HepG2 (cell line): ENCODE measurements around the gene ACADVL. TPM values are rescaled to one million over a fixed set of nuclear protein-coding genes. Genes with fewer than 3 reads are reported as not detected.

ENCODE experiments used
- CENPT ChIP-seq: sonication (generic); formaldehyde crosslinking; IDR thresholded peaks from 2 replicates; pipeline ENCODE4 v1.8.0; 2022; ENCODE audit warnings: low read depth, mild to moderate bottlenecking, moderate library complexity, missing genetic modification reagents
- JDP2 ChIP-seq: sonication (generic); formaldehyde crosslinking; IDR thresholded peaks from 2 replicates; pipeline ENCODE4 v1.8.1; 2022; ENCODE audit warnings: missing genetic modification reagents, borderline replicate concordance
- JUN ChIP-seq: sonication (generic); formaldehyde crosslinking; IDR thresholded peaks from 2 replicates; pipeline ENCODE4 v1.4.0; 2020; ENCODE audit warnings: mild to moderate bottlenecking, missing genetic modification reagents
- JUND ChIP-seq: sonication (generic); formaldehyde crosslinking; IDR thresholded peaks from 2 replicates; pipeline ENCODE4 v1.8.0; 2022; ENCODE audit warnings: mild to moderate bottlenecking, missing genetic modification reagents
- KAT2B ChIP-seq: fragments of 150-350 bp; IDR thresholded peaks from 2 replicates; pipeline ENCODE4 v1.6.1; 2014; ENCODE audit warnings: low read depth, low read length, borderline replicate concordance
- MEIS1 ChIP-seq: sonication (generic); formaldehyde crosslinking; IDR thresholded peaks from 2 replicates; pipeline ENCODE4 v1.9.0; 2021; ENCODE audit warnings: mild to moderate bottlenecking, missing genetic modification reagents, moderate library complexity, borderline replicate concordance
- MTA1 ChIP-seq: sonication (generic); formaldehyde crosslinking; IDR thresholded peaks from 2 replicates; pipeline ENCODE4 v1.4.0; 2020; ENCODE audit warnings: missing genetic modification reagents, mild to moderate bottlenecking, borderline replicate concordance
- NCOR1 ChIP-seq: fragments of 200-600 bp; sonication (generic); IDR thresholded peaks from 2 replicates; pipeline ENCODE4 v1.7.0; 2017; ENCODE audit warnings: antibody characterized with exemption, low read length, borderline replicate concordance
- POLR2AphosphoS2 ChIP-seq: IDR thresholded peaks from 2 replicates; pipeline ENCODE4 v1.6.1; 2011; ENCODE audit warnings: low read depth, low read length, improper control_type of control experiment
- RAD51 ChIP-seq: fragments of 450-650 bp; IDR thresholded peaks from 2 replicates; pipeline ENCODE4 v1.6.1; 2016; ENCODE audit warnings: borderline replicate concordance
- RBM22 ChIP-seq: fragments of 200-400 bp; formaldehyde crosslinking; optimal IDR thresholded peaks from 2 replicates; pipeline ENCODE3; 2017; ENCODE audit warnings: mild to moderate bottlenecking, low read length, moderate library complexity
- SP5 ChIP-seq: IDR thresholded peaks from 2 replicates; pipeline ENCODE4 v1.6.1; 2016; ENCODE audit warnings: low read depth, borderline replicate concordance
- U2AF1 ChIP-seq: fragments of 200-400 bp; formaldehyde crosslinking; optimal IDR thresholded peaks from 2 replicates; pipeline ENCODE3; 2017; ENCODE audit warnings: mild to moderate bottlenecking, low read depth, low read length
- ZFP36L1 ChIP-seq: sonication (generic); formaldehyde crosslinking; IDR thresholded peaks from 2 replicates; pipeline ENCODE4 v1.8.0; 2022; ENCODE audit warnings: mild to moderate bottlenecking, missing genetic modification reagents, moderate library complexity
- ZNF10 ChIP-seq: sonication (generic); formaldehyde crosslinking; IDR thresholded peaks from 2 replicates; pipeline ENCODE4 v1.4.0; 2020; ENCODE audit warnings: mild to moderate bottlenecking, low read depth, missing genetic modification reagents, borderline replicate concordance
- ZNF207 ChIP-seq: fragments of 450-650 bp; IDR thresholded peaks from 2 replicates; pipeline ENCODE4 v1.6.1; 2016; ENCODE audit warnings: antibody characterized with exemption, borderline replicate concordance
- ZNF235 ChIP-seq: sonication (generic); formaldehyde crosslinking; IDR thresholded peaks from 2 replicates; pipeline ENCODE4 v1.8.1; 2023; ENCODE audit warnings: mild to moderate bottlenecking, missing genetic modification reagents, borderline replicate concordance
- ZNF709 ChIP-seq: sonication (generic); formaldehyde crosslinking; IDR thresholded peaks from 2 replicates; pipeline ENCODE4 v1.5.0; 2020; ENCODE audit warnings: mild to moderate bottlenecking, missing genetic modification reagents
- ZNF773 ChIP-seq: sonication (generic); formaldehyde crosslinking; IDR thresholded peaks from 2 replicates; pipeline ENCODE4 v1.4.0; 2020; ENCODE audit warnings: missing genetic modification reagents, borderline replicate concordance
- ZNF781 ChIP-seq: sonication (generic); formaldehyde crosslinking; IDR thresholded peaks from 2 replicates; pipeline ENCODE4 v1.5.1; 2020; ENCODE audit warnings: borderline replicate concordance, mild to moderate bottlenecking, missing genetic modification reagents; ENCODE audit errors: not compliant biosample characterization
- ZNF839 ChIP-seq: sonication (generic); formaldehyde crosslinking; IDR thresholded peaks from 2 replicates; pipeline ENCODE4 v1.4.0; 2020; ENCODE audit warnings: missing genetic modification reagents, mild to moderate bottlenecking, borderline replicate concordance
- polyA plus RNA-seq, 8 experiments: library from polyadenylated mRNA; depleted of rRNA in 3 of 8; stranded (reverse) in 7 of 8; unstranded in 1 of 8; fragments of >200 nt; fragmentation: Illumina TruSeq in 4 of 8; extraction: Trizol in 4 of 8; gene quantifications; 2 replicates each; pipeline versions ENCODE4 v1.2.1 to v1.2.3, GENCODE V29; 2011 to 2016; ENCODE audit warnings: low read depth in 4 of 8, missing spikeins in 1 of 8, mixed read lengths in 1 of 8; ENCODE audit not compliant: insufficient read depth in 1 of 8
- total RNA-seq, 5 experiments: library from RNA; depleted of rRNA; stranded (reverse); fragments of >200 nt; fragmentation: Illumina TruSeq; extraction: Trizol; gene quantifications; 2 replicates each; pipeline ENCODE4 v1.2.3, GENCODE V29; 2016; ENCODE audit warnings: low read depth in 1 of 5
- TF ChIP-seq, protein P1 (sequence below): IDR thresholded peaks from 2 replicates; pipeline ENCODE4 v1.4.0; 2020; ENCODE audit warnings: mild to moderate bottlenecking, missing genetic modification reagents
- TF ChIP-seq, protein P2 (sequence below): sonication (generic); formaldehyde crosslinking; IDR thresholded peaks from 2 replicates; pipeline ENCODE4 v1.8.0; 2022; ENCODE audit warnings: mild to moderate bottlenecking, missing genetic modification reagents, borderline replicate concordance
- TF ChIP-seq, protein P3 (sequence below): sonication (generic); formaldehyde crosslinking; IDR thresholded peaks from 2 replicates; pipeline ENCODE4 v1.4.0; 2020; ENCODE audit warnings: mild to moderate bottlenecking, missing genetic modification reagents
- TF ChIP-seq, protein P4 (sequence below): sonication (generic); formaldehyde crosslinking; conservative IDR thresholded peaks from 2 replicates; pipeline ENCODE4 v1.8.1; 2023; ENCODE audit warnings: missing genetic modification reagents

ACADVL gene
- total and polyA plus RNA-seq, 2 of the 13 experiments (the other 11 are each of a cell fraction or from before 2014, with no cell fraction given): 219 to 412 TPM

DNA sequence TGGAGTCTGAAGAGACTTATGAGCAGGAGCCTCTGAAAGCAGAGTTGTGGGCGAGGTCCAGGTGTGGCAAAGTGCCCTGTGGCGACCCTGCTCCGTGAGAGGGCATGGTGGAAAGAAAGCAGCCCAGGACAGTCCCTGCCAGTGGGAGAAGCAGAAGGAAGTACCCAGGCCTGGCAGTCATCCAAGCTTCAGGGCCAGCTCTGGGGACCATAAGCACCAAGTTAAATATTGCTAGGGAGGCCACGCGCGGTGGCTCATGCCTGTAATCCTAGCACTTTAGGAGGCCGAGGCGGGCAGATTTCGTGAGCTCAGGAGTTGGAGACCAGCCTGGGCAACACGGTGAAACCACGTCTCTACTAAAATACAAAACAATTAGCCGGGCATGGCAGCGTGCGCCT is 35.6 kb upstream of the ACADVL start (continued):
- TF ChIP-seq, protein P1, sequence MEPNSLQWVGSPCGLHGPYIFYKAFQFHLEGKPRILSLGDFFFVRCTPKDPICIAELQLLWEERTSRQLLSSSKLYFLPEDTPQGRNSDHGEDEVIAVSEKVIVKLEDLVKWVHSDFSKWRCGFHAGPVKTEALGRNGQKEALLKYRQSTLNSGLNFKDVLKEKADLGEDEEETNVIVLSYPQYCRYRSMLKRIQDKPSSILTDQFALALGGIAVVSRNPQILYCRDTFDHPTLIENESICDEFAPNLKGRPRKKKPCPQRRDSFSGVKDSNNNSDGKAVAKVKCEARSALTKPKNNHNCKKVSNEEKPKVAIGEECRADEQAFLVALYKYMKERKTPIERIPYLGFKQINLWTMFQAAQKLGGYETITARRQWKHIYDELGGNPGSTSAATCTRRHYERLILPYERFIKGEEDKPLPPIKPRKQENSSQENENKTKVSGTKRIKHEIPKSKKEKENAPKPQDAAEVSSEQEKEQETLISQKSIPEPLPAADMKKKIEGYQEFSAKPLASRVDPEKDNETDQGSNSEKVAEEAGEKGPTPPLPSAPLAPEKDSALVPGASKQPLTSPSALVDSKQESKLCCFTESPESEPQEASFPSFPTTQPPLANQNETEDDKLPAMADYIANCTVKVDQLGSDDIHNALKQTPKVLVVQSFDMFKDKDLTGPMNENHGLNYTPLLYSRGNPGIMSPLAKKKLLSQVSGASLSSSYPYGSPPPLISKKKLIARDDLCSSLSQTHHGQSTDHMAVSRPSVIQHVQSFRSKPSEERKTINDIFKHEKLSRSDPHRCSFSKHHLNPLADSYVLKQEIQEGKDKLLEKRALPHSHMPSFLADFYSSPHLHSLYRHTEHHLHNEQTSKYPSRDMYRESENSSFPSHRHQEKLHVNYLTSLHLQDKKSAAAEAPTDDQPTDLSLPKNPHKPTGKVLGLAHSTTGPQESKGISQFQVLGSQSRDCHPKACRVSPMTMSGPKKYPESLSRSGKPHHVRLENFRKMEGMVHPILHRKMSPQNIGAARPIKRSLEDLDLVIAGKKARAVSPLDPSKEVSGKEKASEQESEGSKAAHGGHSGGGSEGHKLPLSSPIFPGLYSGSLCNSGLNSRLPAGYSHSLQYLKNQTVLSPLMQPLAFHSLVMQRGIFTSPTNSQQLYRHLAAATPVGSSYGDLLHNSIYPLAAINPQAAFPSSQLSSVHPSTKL: peak; percentile 58
- TF ChIP-seq ZNF773 (CRISPR knock-in tag): no peak
- TF ChIP-seq CENPT: no peak
- TF ChIP-seq JUN (CRISPR knock-in tag): no peak
- TF ChIP-seq NCOR1: no peak
- no peak for TF ChIP-seq ZNF207
- TF ChIP-seq ZNF235: no peak
- TF ChIP-seq U2AF1: no peak
- no peak for TF ChIP-seq POLR2AphosphoS2
- no peak for TF ChIP-seq JDP2
- no peak for TF ChIP-seq KAT2B
- TF ChIP-seq, protein P2, sequence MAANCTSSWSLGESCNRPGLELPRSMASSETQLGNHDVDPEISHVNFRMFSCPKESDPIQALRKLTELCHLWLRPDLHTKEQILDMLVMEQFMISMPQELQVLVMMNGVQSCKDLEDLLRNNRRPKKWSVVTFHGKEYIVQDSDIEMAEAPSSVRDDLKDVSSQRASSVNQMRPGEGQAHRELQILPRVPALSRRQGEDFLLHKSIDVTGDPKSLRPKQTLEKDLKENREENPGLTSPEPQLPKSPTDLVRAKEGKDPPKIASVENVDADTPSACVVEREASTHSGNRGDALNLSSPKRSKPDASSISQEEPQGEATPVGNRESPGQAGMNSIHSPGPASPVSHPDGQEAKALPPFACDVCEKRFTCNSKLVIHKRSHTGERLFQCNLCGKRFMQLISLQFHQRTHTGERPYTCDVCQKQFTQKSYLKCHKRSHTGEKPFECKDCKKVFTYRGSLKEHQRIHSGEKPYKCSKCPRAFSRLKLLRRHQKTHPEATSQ: no peak
- TF ChIP-seq ZNF709 (CRISPR knock-in tag): no peak
- TF ChIP-seq MTA1 (CRISPR knock-in tag): peak; percentile 70; the same call in 1 of the 2 replicates
- no peak for TF ChIP-seq ZNF839 (CRISPR knock-in tag)
- no peak for TF ChIP-seq RBM22
- no peak for TF ChIP-seq ZFP36L1 (CRISPR knock-in tag)
- TF ChIP-seq, protein P3, sequence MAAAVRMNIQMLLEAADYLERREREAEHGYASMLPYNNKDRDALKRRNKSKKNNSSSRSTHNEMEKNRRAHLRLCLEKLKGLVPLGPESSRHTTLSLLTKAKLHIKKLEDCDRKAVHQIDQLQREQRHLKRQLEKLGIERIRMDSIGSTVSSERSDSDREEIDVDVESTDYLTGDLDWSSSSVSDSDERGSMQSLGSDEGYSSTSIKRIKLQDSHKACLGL (CRISPR knock-in tag): no peak
- TF ChIP-seq JUND: no peak
- TF ChIP-seq MEIS1: no peak
- TF ChIP-seq SP5 (CRISPR knock-in tag): no peak
- TF ChIP-seq ZNF781 (CRISPR knock-in tag): no peak
- no peak for TF ChIP-seq RAD51
- TF ChIP-seq ZNF10 (CRISPR knock-in tag): no peak
- TF ChIP-seq, protein P4, sequence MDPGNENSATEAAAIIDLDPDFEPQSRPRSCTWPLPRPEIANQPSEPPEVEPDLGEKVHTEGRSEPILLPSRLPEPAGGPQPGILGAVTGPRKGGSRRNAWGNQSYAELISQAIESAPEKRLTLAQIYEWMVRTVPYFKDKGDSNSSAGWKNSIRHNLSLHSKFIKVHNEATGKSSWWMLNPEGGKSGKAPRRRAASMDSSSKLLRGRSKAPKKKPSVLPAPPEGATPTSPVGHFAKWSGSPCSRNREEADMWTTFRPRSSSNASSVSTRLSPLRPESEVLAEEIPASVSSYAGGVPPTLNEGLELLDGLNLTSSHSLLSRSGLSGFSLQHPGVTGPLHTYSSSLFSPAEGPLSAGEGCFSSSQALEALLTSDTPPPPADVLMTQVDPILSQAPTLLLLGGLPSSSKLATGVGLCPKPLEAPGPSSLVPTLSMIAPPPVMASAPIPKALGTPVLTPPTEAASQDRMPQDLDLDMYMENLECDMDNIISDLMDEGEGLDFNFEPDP (CRISPR knock-in tag): no peak
